DND-41 (cell line): Measurements from ENCODE around the gene EYS.

ENCODE experiments used
- CTCF ChIP-seq: IDR thresholded peaks from 2 replicates; pipeline ENCODE4 v1.5.1; 2012; ENCODE audit warnings: borderline replicate concordance, low read length, moderate library complexity, mild to moderate bottlenecking; ENCODE audit not compliant: poor library complexity, severe bottlenecking; ENCODE audit errors: extremely low read depth
- EZH2 ChIP-seq: IDR thresholded peaks from 3 replicates; pipeline ENCODE4 v1.6.1; 2012; ENCODE audit warnings: borderline replicate concordance, low read depth, mild to moderate bottlenecking, moderate library complexity, low read length, inconsistent platforms; ENCODE audit not compliant: severe bottlenecking

- TF ChIP-seq CTCF, result no peak
- TF ChIP-seq EZH2, result no peak
Observed at GRCh38 chr6:64580346-64580745, 1126.7 kb downstream of the EYS start.
